ENCODE data around the gene PCSK4.

Gene PCSK4

DNA sequence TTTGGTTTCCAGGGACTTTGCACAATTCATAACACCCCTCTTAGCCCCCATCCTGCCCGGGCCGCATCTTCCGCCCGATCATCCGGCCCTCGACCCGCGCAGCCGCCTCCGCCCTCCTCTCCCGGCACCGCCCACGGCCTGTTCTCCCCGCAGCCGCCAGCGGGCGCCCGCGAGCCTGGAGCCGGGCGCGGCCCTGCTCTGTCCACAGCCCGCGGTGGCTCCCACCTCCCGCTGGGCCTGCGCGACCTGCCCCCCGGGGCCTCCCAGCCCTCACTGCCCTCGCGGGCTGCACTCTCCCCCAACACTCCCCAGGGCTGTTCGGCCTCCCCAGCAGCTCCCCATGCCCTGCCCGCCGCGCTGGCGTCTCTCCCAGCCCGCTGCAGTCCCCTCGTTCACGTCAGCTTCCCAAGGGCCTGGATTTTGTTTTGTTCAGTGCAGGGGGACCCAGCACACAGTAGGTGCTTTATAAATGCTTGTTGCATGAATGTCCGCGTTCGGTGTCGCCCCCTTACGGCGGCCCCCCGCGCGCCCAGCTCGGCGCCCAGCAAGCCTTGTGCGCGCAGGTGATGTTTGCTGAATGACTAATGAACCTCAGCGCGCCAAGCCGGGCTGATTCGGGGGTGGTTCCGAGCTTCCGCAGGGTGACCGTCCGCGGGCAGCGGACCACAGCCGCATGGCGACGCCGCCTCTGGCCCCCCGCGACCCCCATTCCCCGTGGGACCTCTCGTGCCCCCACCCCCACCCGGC is 44.8 kb downstream of the PCSK4 start:
- peak overlapping the region; percentile 44 to 53 for H3K4me3 ChIP-seq (ENCODE audit: insufficient read depth in 1 of 2, low read depth in 1 of 2, low read length in 2 of 2)
- H3K9me3 ChIP-seq (ENCODE audit: control insufficient read depth, low read length), result no peaks in the 10 kb centered on the region
- H3K4me1 ChIP-seq (ENCODE audit: control insufficient read depth, insufficient read depth, low read depth, low read length), result peaks cover 46% of the 10 kb centered on the region
- no peak overlapping the region for H3K27ac ChIP-seq (ENCODE audit: low read length, poor library complexity, severe bottlenecking)
- H4K91ac ChIP-seq (ENCODE audit: low read length), result no peak overlapping the region
- WGBS, result 1% methylated on average over 51 of the region's 70 CpGs
- no peak overlapping the region for H4K8ac ChIP-seq (ENCODE audit: low read length)
- H3K4ac ChIP-seq (ENCODE audit: low read depth in 1 of 2, low read length in 2 of 2), result peak overlapping the region in 1 of 2 experiments; percentile 69
- H3K14ac ChIP-seq (ENCODE audit: low read length in 2 of 2), result no peak overlapping the region
- H3K23ac ChIP-seq (ENCODE audit: low read length in 2 of 2), result peak overlapping the region in 1 of 2 experiments; percentile 77
- H2AK5ac ChIP-seq (ENCODE audit: low read length, severe bottlenecking), result no peak overlapping the region
- peak overlapping the region; percentile 84 for H3K4me2 ChIP-seq (ENCODE audit: low read length, poor library complexity, severe bottlenecking)
- peaks cover 27 to 30% of the 10 kb centered on the region in 2 experiments for H3K36me3 ChIP-seq (ENCODE audit: control insufficient read depth in 1 of 2, insufficient read depth in 2 of 2, low read depth in 1 of 2, low read length in 2 of 2)
- H3K27me3 ChIP-seq (ENCODE audit: control insufficient read depth in 1 of 2, insufficient read depth in 1 of 2, low read length in 2 of 2), result peaks cover 30 to 40% of the 10 kb centered on the region in 2 experiments
- peak overlapping the region; percentile 57 for H2BK15ac ChIP-seq (ENCODE audit: low read depth, poor library complexity, severe bottlenecking)
- peak overlapping the region; percentile 8 to 90 for H3K18ac ChIP-seq (ENCODE audit: low read depth in 1 of 2, low read length in 2 of 2)
- H2AFZ ChIP-seq (ENCODE audit: low read depth, low read length), result peak overlapping the region; percentile 59
- DNase-seq, result peak; percentile 67
- H2BK120ac ChIP-seq (ENCODE audit: low read depth, low read length), result no peak overlapping the region
- H2BK5ac ChIP-seq (ENCODE audit: low read depth, low read length, poor library complexity, severe bottlenecking), result no peak overlapping the region
- no peak overlapping the region for H3K9ac ChIP-seq (ENCODE audit: low read length)
- no peak overlapping the region for H2BK12ac ChIP-seq (ENCODE audit: low read length in 2 of 2)
- H3K79me1 ChIP-seq (replicated peaks; ENCODE audit: low read length, poor library complexity, severe bottlenecking), result peaks cover 6% of the 10 kb centered on the region

DNA sequence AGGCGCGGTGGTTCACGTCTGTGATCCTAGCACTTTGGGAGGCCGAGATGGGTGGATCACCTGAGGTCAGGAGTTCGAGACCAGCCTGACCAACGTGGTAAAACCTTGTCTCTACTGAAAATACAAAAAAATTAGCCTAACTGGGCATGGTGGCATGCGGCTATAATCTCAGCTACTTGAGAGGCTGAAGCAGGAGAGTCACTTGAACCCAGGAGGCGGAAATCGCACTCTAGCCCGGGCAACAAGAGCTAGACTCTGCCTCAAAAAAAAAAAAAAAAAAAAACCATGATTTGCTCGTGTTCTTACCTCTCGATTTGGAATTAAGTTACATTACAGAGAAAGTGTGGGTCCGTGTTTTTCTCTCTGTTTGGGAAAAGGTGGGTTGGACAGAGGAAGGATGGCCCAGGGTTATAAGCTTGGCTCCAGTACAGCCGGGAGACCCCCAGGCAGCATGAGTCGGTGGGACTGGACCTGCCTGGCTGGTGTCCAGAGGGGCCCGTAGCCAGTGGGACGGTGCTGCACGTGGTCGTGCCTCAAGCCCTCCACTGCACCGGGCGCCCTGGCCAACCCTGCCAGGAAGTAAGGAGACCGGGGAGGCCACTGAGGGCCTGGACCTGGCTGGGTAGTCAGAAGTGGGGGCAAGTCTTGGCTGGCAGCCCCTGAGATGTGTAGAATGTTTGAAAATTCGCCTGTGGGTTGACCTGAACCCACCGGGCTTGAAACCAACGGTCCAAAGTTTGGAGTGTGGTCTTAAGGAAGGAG is 48.3 kb downstream of the PCSK4 start:
- 95% methylated on average over 22 of the region's 25 CpGs for WGBS
- Histone ChIP-seq H3K4ac (ENCODE audit: low read depth in 1 of 2, low read length in 2 of 2) (no peak overlapping the region), H2AK5ac (ENCODE audit: low read length, severe bottlenecking) (no peak overlapping the region), H3K23ac (ENCODE audit: low read length in 2 of 2) (no peak overlapping the region), H3K36me3 (ENCODE audit: control insufficient read depth in 1 of 2, insufficient read depth in 2 of 2, low read depth in 1 of 2, low read length in 2 of 2) (peaks cover 39% of the 10 kb centered on the region in 2 experiments), H3K4me1 (ENCODE audit: control insufficient read depth, insufficient read depth, low read depth, low read length) (peaks cover 54% of the 10 kb centered on the region), H4K91ac (ENCODE audit: low read length) (no peak overlapping the region), H3K14ac (ENCODE audit: low read length in 2 of 2) (no peak overlapping the region), H2BK12ac (ENCODE audit: low read length in 2 of 2) (no peak overlapping the region), H2BK120ac (ENCODE audit: low read depth, low read length) (no peak overlapping the region), H2BK5ac (ENCODE audit: low read depth, low read length, poor library complexity, severe bottlenecking) (no peak overlapping the region), H3K18ac (ENCODE audit: low read depth in 1 of 2, low read length in 2 of 2) (no peak overlapping the region), H3K4me2 (ENCODE audit: low read length, poor library complexity, severe bottlenecking) (no peak overlapping the region), H3K9me3 (ENCODE audit: control insufficient read depth, low read length) (no peaks in the 10 kb centered on the region), H3K27ac (ENCODE audit: low read length, poor library complexity, severe bottlenecking) (no peak overlapping the region), H3K27me3 (ENCODE audit: control insufficient read depth in 1 of 2, insufficient read depth in 1 of 2, low read length in 2 of 2) (peaks cover 4 to 8% of the 10 kb centered on the region in 2 experiments), H3K4me3 (ENCODE audit: insufficient read depth in 1 of 2, low read depth in 1 of 2, low read length in 2 of 2) (no peak overlapping the region), H2AFZ (ENCODE audit: low read depth, low read length) (no peak overlapping the region), H3K9ac (ENCODE audit: low read length) (no peak overlapping the region), H4K8ac (ENCODE audit: low read length) (no peak overlapping the region), H3K79me1 (replicated peaks; ENCODE audit: low read length, poor library complexity, severe bottlenecking) (peaks cover 6% of the 10 kb centered on the region), H2BK15ac (ENCODE audit: low read depth, poor library complexity, severe bottlenecking) (no peak overlapping the region)
- no peak for DNase-seq

DNA sequence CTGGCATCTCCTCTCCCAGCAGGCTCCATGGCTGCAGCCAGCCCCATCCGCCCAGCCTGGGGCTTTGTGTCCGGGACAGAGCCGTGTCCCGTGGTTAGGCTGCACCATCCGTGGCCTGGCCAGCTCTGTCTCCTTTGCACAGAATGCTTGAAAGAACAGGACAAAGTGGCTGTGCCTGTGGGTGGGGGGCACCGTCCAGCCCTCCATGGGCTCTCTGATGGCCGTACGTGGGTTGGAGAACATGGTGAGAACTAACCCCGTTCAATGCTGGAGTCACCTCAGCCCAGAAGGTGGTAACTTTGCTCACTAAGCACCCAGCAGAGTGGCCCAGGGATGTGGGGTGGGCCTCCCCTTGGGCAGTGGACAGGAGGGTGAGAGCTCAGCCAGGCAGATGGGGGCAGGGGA is 49.1 kb downstream of the PCSK4 start:
- Histone ChIP-seq H3K79me1 (replicated peaks; ENCODE audit: low read length, poor library complexity, severe bottlenecking) (peaks cover 11% of the 10 kb centered on the region), H3K4me1 (ENCODE audit: control insufficient read depth, insufficient read depth, low read depth, low read length) (peaks cover 49% of the 10 kb centered on the region), H3K4me3 (ENCODE audit: insufficient read depth in 1 of 2, low read depth in 1 of 2, low read length in 2 of 2) (no peak overlapping the region), H2AK5ac (ENCODE audit: low read length, severe bottlenecking) (no peak overlapping the region), H4K91ac (ENCODE audit: low read length) (no peak overlapping the region), H3K14ac (ENCODE audit: low read length in 2 of 2) (no peak overlapping the region), H2BK5ac (ENCODE audit: low read depth, low read length, poor library complexity, severe bottlenecking) (no peak overlapping the region), H3K36me3 (ENCODE audit: control insufficient read depth in 1 of 2, insufficient read depth in 2 of 2, low read depth in 1 of 2, low read length in 2 of 2) (peaks cover 39 to 44% of the 10 kb centered on the region in 2 experiments), H3K4ac (ENCODE audit: low read depth in 1 of 2, low read length in 2 of 2) (peak overlapping the region in 1 of 2 experiments; percentile 37), H2BK15ac (ENCODE audit: low read depth, poor library complexity, severe bottlenecking) (no peak overlapping the region), H2BK120ac (ENCODE audit: low read depth, low read length) (no peak overlapping the region), H4K8ac (ENCODE audit: low read length) (no peak overlapping the region), H3K9me3 (ENCODE audit: control insufficient read depth, low read length) (no peaks in the 10 kb centered on the region), H3K18ac (ENCODE audit: low read depth in 1 of 2, low read length in 2 of 2) (no peak overlapping the region), H3K27me3 (ENCODE audit: control insufficient read depth in 1 of 2, insufficient read depth in 1 of 2, low read length in 2 of 2) (no peaks in the 10 kb centered on the region), H3K27ac (ENCODE audit: low read length, poor library complexity, severe bottlenecking) (no peak overlapping the region), H3K9ac (ENCODE audit: low read length) (peak overlapping the region; percentile 29), H2BK12ac (ENCODE audit: low read length in 2 of 2) (no peak overlapping the region), H3K4me2 (ENCODE audit: low read length, poor library complexity, severe bottlenecking) (no peak overlapping the region), H2AFZ (ENCODE audit: low read depth, low read length) (no peak overlapping the region), H3K23ac (ENCODE audit: low read length in 2 of 2) (no peak overlapping the region)
- no peak for DNase-seq
- 97% methylated on average over 9 of the region's 9 CpGs for WGBS

DNA sequence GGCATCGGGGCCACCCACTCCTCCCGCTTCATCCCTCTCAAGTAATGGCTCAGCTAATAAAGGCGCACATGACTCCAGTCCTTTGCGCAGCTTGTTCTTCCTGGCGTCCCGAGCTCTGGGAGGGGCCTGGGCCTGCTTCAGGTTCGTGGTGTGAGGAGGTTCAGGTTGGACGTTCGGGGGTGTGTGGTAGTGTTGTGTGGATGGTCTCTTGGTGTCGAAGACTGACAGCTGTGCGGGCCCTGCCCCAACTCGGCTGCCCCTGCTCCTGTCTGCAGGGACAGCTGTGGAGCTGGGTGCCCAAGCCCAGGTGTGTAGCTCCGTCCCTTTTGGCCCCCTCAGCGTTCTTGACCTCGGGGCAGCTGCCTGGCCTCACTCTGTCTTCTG is 49.7 kb downstream of the PCSK4 start:
- Histone ChIP-seq H3K79me1 (replicated peaks; ENCODE audit: low read length, poor library complexity, severe bottlenecking) (peaks cover 13% of the 10 kb centered on the region), H3K9me3 (ENCODE audit: control insufficient read depth, low read length) (no peaks in the 10 kb centered on the region), H2AK5ac (ENCODE audit: low read length, severe bottlenecking) (no peak overlapping the region), H2BK12ac (ENCODE audit: low read length in 2 of 2) (no peak overlapping the region), H3K4me1 (ENCODE audit: control insufficient read depth, insufficient read depth, low read depth, low read length) (peaks cover 42% of the 10 kb centered on the region), H2BK5ac (ENCODE audit: low read depth, low read length, poor library complexity, severe bottlenecking) (no peak overlapping the region), H3K4me2 (ENCODE audit: low read length, poor library complexity, severe bottlenecking) (peak overlapping the region; percentile 11), H3K4me3 (ENCODE audit: insufficient read depth in 1 of 2, low read depth in 1 of 2, low read length in 2 of 2) (peak overlapping the region in 1 of 2 experiments; percentile 7), H3K9ac (ENCODE audit: low read length) (peak overlapping the region; percentile 29), H4K8ac (ENCODE audit: low read length) (no peak overlapping the region), H2BK120ac (ENCODE audit: low read depth, low read length) (no peak overlapping the region), H2AFZ (ENCODE audit: low read depth, low read length) (no peak overlapping the region), H3K27me3 (ENCODE audit: control insufficient read depth in 1 of 2, insufficient read depth in 1 of 2, low read length in 2 of 2) (no peaks in the 10 kb centered on the region), H3K18ac (ENCODE audit: low read depth in 1 of 2, low read length in 2 of 2) (no peak overlapping the region), H2BK15ac (ENCODE audit: low read depth, poor library complexity, severe bottlenecking) (no peak overlapping the region), H3K4ac (ENCODE audit: low read depth in 1 of 2, low read length in 2 of 2) (no peak overlapping the region), H3K23ac (ENCODE audit: low read length in 2 of 2) (no peak overlapping the region), H4K91ac (ENCODE audit: low read length) (no peak overlapping the region), H3K36me3 (ENCODE audit: control insufficient read depth in 1 of 2, insufficient read depth in 2 of 2, low read depth in 1 of 2, low read length in 2 of 2) (peaks cover 43 to 49% of the 10 kb centered on the region in 2 experiments), H3K27ac (ENCODE audit: low read length, poor library complexity, severe bottlenecking) (no peak overlapping the region), H3K14ac (ENCODE audit: low read length in 2 of 2) (no peak overlapping the region)
- WGBS, result 93% methylated on average over 14 of the region's 15 CpGs
- DNase-seq, result no peak

All from mesenchymal stem cell (in vitro differentiated cells and primary cell).